ENCODE results near the gene SRCIN1. TPM values are rescaled to one million over a fixed set of nuclear protein-coding genes. Genes with fewer than 3 reads are reported as not detected.

Gene SRCIN1
- total and polyA plus RNA-seq, 12 donors, result 0.27 to 3.2 (median 1.2) TPM

DNA sequence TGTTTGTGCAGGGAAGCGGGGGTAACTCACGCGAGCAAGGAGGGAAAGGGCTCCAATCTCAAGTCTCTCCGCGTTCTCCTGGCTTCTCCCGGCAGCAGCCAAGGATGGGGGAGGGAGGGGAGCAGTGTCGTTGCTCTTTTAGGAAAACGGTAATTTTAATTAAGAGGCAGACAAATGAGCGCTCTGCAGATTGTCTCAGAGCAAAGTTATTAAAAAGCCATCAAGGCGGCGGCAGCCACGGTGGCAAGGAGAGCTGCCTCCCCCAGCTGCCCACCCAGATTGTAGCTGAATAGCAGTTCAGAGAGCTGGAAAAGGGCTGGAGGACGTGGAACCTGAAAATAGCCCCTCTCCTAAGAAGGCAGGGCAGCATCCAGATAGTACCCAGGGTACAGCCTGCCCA, 11.6 kb downstream of the SRCIN1 start:
- Histone ChIP-seq H3K36me3 (no peaks in the 10 kb centered on the region), H3K27me3 (peaks cover 0 to 96% (median 80%) of the 10 kb centered on the region in 7 donors), H3K4me3 (no peak overlapping the region), H3K27ac (no peak overlapping the region), H3K9me3 (no peaks in the 10 kb centered on the region), H3K4me1 (peaks cover 0 to 14% (median 0%) of the 10 kb centered on the region in 9 donors)
- 50 to 53% methylated on average over 13 of the region's 13 CpGs for WGBS, 2 donors
- intact Hi-C loops (cut with DNase I), result no loop called here
- DNase-seq (no peak), ATAC-seq (no peak)
- no peak for TF ChIP-seq CTCF (IDR thresholded peaks at IDR 0.05)

DNA sequence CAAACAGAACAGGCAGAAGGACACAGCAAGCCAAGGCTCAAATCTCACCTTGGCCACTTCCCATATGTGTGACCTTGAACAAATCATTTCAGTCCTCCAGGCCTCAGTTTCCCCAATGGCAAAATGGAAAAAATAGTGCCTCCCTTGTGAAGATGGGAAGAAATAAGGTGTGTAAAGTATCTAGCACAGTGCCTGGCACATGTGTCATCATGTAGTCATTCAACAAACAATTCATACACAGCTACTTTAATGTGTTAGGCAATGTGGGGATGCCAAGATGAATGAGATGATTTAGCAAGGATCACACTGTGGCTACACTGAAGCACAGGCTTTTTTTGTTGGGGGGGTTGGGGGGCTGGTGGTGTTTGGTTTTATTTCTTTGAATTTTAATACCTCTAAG, 13.3 kb downstream of the SRCIN1 start:
- no peaks in the 10 kb centered on the region for H3K9me3 ChIP-seq
- no peak for ATAC-seq
- H3K4me3 ChIP-seq, result no peak overlapping the region
- intact Hi-C loops (cut with DNase I), result no loop called here
- H3K27me3 ChIP-seq, result peaks cover 0 to 96% (median 74%) of the 10 kb centered on the region in 7 donors
- no peak overlapping the region for H3K27ac ChIP-seq
- peaks cover 0 to 14% (median 0%) of the 10 kb centered on the region in 9 donors for H3K4me1 ChIP-seq
- H3K36me3 ChIP-seq, result no peaks in the 10 kb centered on the region
- no peak for TF ChIP-seq CTCF (IDR thresholded peaks at IDR 0.05)
- DNase-seq, result no peak

DNA sequence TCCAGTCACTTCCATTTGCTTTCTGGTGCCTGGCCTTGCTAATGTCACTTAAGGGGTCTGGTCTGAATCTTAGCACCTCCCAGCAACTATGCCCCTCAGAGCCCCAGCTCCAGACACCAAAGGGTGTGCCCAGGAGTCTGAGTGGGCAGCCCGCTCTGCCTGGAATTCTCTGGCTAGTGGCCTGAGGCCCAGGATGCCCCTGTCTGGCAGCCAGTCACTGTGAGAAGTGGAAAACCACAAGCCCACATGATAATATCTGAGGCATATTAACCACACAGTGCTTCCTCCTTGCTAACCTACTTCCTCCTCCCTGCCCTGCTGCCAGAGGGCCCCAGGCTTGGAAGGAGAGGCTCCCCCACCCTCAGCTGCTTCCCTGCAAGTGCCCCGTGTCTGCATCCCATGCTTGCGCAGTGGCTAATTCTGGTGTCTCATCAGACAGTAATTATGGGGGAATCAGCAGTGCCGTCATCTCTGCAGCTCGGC, 14.0 kb downstream of the SRCIN1 start:
- 67 to 75% methylated on average over 5 of the region's 5 CpGs for WGBS, 2 donors
- no peaks in the 10 kb centered on the region for H3K36me3 ChIP-seq
- H3K27ac ChIP-seq, result no peak overlapping the region
- H3K4me1 ChIP-seq, result peaks cover 0 to 14% (median 0%) of the 10 kb centered on the region in 9 donors
- H3K9me3 ChIP-seq, result no peaks in the 10 kb centered on the region
- ATAC-seq, result peak in 2 of 8 donors; percentile 20 to 35
- no peak for TF ChIP-seq CTCF (IDR thresholded peaks at IDR 0.05)
- no peak overlapping the region for H3K4me3 ChIP-seq
- DNase-seq, result no peak
- peaks cover 0 to 96% (median 75%) of the 10 kb centered on the region in 7 donors for H3K27me3 ChIP-seq
- intact Hi-C loops (cut with DNase I), result no loop called here

DNA sequence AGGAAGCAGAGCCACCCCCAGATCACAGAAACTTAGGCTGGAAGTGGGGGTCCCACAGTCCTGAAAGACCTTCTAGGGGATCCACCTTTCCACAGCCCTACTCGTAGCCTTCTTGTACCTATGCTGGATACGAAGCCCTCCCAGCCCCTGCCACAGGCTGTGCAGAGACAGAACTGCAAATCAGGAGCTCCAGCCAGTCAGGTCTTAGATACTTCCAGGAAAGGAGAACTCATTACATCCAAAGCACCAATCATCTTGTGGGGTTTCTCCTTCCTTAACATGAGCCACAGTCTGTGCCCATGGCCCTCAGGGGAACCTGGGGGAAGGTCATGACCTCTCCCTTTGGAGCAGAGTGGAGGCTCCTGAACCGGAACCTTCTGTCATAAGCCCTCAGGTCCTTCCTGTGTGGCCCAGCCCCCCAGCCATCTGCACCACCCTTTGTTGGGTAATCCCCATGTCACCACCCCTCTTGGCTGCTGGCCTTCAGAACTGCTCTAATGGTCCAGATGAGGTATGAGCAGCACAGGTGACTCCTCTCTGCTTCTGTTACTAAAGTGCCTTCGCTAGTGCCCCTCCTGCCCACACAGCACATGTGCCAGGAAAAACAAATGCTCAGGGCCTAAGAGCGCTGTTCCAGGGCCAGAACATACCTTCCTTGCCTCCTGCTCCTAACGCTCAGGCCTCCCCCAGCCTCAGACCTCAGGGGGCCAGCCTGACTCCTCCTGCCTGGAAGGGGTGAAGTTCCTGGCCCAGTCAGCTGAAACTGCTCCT, 14.6 kb downstream of the SRCIN1 start:
- intact Hi-C loops (cut with DNase I), result no loop called here
- H3K27ac ChIP-seq, result no peak overlapping the region
- H3K36me3 ChIP-seq, result no peaks in the 10 kb centered on the region
- ATAC-seq (no peak), DNase-seq (no peak)
- H3K4me1 ChIP-seq, result peaks cover 0 to 14% (median 0%) of the 10 kb centered on the region in 9 donors
- no peaks in the 10 kb centered on the region for H3K9me3 ChIP-seq
- H3K27me3 ChIP-seq, result peaks cover 0 to 96% (median 77%) of the 10 kb centered on the region in 7 donors
- 76 to 84% methylated on average over 6 of the region's 6 CpGs for whole genome bisulfite sequencing, 2 donors
- TF ChIP-seq CTCF (IDR thresholded peaks at IDR 0.05), result no peak
- no peak overlapping the region for H3K4me3 ChIP-seq
